Astrocyte (in vitro differentiated cells and primary cell): ENCODE data around the gene DNAH17.

Experiments used
- CTCF ChIP-seq: IDR thresholded peaks from 2 replicates; pipeline ENCODE4 v1.5.1; 2011; ENCODE audit warnings: low read depth, mild to moderate bottlenecking, inconsistent platforms, low read length, moderate library complexity; ENCODE audit not compliant: insufficient read depth
- EZH2 ChIP-seq: IDR thresholded peaks from 2 replicates; pipeline ENCODE4 v1.6.1; 2012; ENCODE audit warnings: mild to moderate bottlenecking, low read length, inconsistent platforms; ENCODE audit not compliant: insufficient read depth

GRCh38 chr17:78434455-78435329, 142.5 kb downstream of the DNAH17 start:
- TF ChIP-seq CTCF (no peak), EZH2 (no peak)
